WTC11 (cell line): ENCODE data around the gene FKBP7. TPM values are rescaled to one million over a fixed set of nuclear protein-coding genes. Genes with fewer than 3 reads are reported as not detected.

Source experiments
- ATAC-seq: fragments of 200-7000 bp; cut with Tn5 transposase; 2 replicates; pipeline ENCODE4 v1.10.0; 2021; ENCODE audit warnings: mild to moderate bottlenecking, moderate library complexity
- CTCF ChIA-PET: fragments of 300-600 bp; sonication (Branson Sonifier 250); formaldehyde crosslinking; loops from one replicate; lab custom pipeline; 2021; ENCODE audit warnings: antibody characterized with exemption; lab: Charles Lee
- POLR2A ChIA-PET: fragments of 350-600 bp; sonication (Branson Sonifier 250); formaldehyde crosslinking; loops from one replicate; lab custom pipeline; 2021; ENCODE audit warnings: antibody characterized with exemption; lab: Charles Lee
- DNase-seq: peaks from one replicate; pipeline ENCODE4 v3.0.0; 2021; ENCODE audit warnings: low spot score
- H3K27ac Mint-ChIP-seq: 2 replicates; pipeline ENCODE4 v1.8.0; 2021; ENCODE audit warnings: mixed read lengths
- H3K27me3 Mint-ChIP-seq: 2 replicates; pipeline ENCODE4 v1.8.0; 2021; ENCODE audit warnings: low read depth, mild to moderate bottlenecking, moderate library complexity, mixed read lengths
- H3K36me3 Mint-ChIP-seq: 2 replicates; pipeline ENCODE4 v1.8.0; 2021; ENCODE audit warnings: mixed read lengths
- H3K4me1 Mint-ChIP-seq: 2 replicates; pipeline ENCODE4 v1.8.0; 2022; ENCODE audit warnings: mixed read lengths
- H3K4me3 Mint-ChIP-seq: 2 replicates; pipeline ENCODE4 v1.8.0; 2021; ENCODE audit warnings: mild to moderate bottlenecking, moderate library complexity, mixed read lengths
- H3K9me3 Mint-ChIP-seq: 2 replicates; pipeline ENCODE4 v1.8.0; 2021; ENCODE audit warnings: mixed read lengths
- CBFB ChIP-seq: sonication (generic); formaldehyde crosslinking; IDR thresholded peaks from 2 replicates; pipeline ENCODE4 v1.8.1; 2022; ENCODE audit warnings: mild to moderate bottlenecking, low read depth, missing genetic modification reagents
- CREM ChIP-seq: sonication (generic); formaldehyde crosslinking; IDR thresholded peaks from 2 replicates; pipeline ENCODE4 v1.8.1; 2022; ENCODE audit warnings: mild to moderate bottlenecking, missing genetic modification reagents, moderate library complexity
- JUN ChIP-seq: sonication (generic); formaldehyde crosslinking; IDR thresholded peaks from 2 replicates; pipeline ENCODE4 v1.8.0; 2023; ENCODE audit warnings: mild to moderate bottlenecking, missing genetic modification reagents
- SOX15 ChIP-seq: fragments of 250-450 bp; sonication (Bioruptor Pico); IDR thresholded peaks from 2 replicates; pipeline ENCODE4 v1.9.0; 2021; ENCODE audit warnings: mild to moderate bottlenecking
- ZNF396 ChIP-seq: fragments of 250-450 bp; sonication (Bioruptor Pico); IDR thresholded peaks from 2 replicates; pipeline ENCODE4 v1.8.0; 2021; ENCODE audit warnings: mild to moderate bottlenecking, moderate library complexity, borderline replicate concordance
- ZNF416 ChIP-seq: fragments of 250-450 bp; sonication (Bioruptor Pico); IDR thresholded peaks from 2 replicates; pipeline ENCODE4 v1.9.0; 2021; ENCODE audit warnings: mild to moderate bottlenecking, inconsistent platforms
- ZNF423 ChIP-seq: fragments of 250-450 bp; sonication (Bioruptor Pico); IDR thresholded peaks from 2 replicates; pipeline ENCODE4 v2.1.2; 2022; ENCODE audit warnings: mild to moderate bottlenecking, moderate library complexity
- total RNA-seq: library from RNA; stranded (reverse); gene quantifications from 3 replicates; pipeline ENCODE4 v1.2.3, GENCODE V29; 2021
- TF ChIP-seq, protein P1 (sequence below): sonication (generic); formaldehyde crosslinking; IDR thresholded peaks from 2 replicates; pipeline ENCODE4 v1.8.0; 2022; ENCODE audit warnings: missing genetic modification reagents
- TF ChIP-seq, protein P2 (sequence below): fragments of 250-450 bp; sonication (Bioruptor Pico); IDR thresholded peaks from 2 replicates; pipeline ENCODE4 v1.9.0; 2021; ENCODE audit warnings: mild to moderate bottlenecking
- TF ChIP-seq, protein P3 (sequence below): sonication (generic); formaldehyde crosslinking; IDR thresholded peaks from 2 replicates; pipeline ENCODE4 v1.8.1; 2023; ENCODE audit warnings: mild to moderate bottlenecking, missing genetic modification reagents
- TF ChIP-seq, protein P4 (sequence below): fragments of 200-600 bp; IDR thresholded peaks from 2 replicates; pipeline ENCODE4 v1.8.0; 2022; ENCODE audit warnings: antibody characterized with exemption
- TF ChIP-seq, protein P5 (sequence below): fragments of 250-450 bp; sonication (Bioruptor Pico); conservative IDR thresholded peaks from 2 replicates; pipeline ENCODE4 v1.9.0; 2021; ENCODE audit warnings: mild to moderate bottlenecking
- TF ChIP-seq, protein P6 (sequence below): sonication (generic); formaldehyde crosslinking; IDR thresholded peaks from 2 replicates; pipeline ENCODE4 v1.8.0; 2022; ENCODE audit warnings: mild to moderate bottlenecking, missing genetic modification reagents

Gene FKBP7
- total RNA-seq, 1 experiment from 2014 or later = 3.2 TPM

DNA sequence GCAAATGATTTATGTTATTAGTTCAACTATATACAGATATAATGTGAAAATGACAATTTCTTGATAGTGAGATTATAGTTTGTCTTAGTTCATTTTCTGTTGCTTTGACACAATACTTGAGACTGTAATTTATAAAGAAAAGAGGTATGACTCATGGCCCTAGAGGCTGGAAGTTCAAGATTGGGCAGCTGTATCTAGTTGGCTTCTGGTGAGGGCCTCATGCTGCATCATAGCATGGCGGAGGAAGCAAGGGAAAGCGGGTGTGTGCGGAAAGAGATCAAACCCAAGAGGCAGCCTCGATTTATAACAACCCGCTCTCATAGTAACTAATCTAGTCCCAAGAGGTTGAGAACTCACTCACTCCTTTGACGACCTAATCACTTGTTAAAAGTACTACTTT, 13.2 kb upstream of the FKBP7 start (continued):
- TF ChIP-seq, protein P1, sequence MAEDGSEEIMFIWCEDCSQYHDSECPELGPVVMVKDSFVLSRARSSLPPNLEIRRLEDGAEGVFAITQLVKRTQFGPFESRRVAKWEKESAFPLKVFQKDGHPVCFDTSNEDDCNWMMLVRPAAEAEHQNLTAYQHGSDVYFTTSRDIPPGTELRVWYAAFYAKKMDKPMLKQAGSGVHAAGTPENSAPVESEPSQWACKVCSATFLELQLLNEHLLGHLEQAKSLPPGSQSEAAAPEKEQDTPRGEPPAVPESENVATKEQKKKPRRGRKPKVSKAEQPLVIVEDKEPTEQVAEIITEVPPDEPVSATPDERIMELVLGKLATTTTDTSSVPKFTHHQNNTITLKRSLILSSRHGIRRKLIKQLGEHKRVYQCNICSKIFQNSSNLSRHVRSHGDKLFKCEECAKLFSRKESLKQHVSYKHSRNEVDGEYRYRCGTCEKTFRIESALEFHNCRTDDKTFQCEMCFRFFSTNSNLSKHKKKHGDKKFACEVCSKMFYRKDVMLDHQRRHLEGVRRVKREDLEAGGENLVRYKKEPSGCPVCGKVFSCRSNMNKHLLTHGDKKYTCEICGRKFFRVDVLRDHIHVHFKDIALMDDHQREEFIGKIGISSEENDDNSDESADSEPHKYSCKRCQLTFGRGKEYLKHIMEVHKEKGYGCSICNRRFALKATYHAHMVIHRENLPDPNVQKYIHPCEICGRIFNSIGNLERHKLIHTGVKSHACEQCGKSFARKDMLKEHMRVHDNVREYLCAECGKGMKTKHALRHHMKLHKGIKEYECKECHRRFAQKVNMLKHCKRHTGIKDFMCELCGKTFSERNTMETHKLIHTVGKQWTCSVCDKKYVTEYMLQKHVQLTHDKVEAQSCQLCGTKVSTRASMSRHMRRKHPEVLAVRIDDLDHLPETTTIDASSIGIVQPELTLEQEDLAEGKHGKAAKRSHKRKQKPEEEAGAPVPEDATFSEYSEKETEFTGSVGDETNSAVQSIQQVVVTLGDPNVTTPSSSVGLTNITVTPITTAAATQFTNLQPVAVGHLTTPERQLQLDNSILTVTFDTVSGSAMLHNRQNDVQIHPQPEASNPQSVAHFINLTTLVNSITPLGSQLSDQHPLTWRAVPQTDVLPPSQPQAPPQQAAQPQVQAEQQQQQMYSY (CRISPR knock-in tag) = no peak

DNA sequence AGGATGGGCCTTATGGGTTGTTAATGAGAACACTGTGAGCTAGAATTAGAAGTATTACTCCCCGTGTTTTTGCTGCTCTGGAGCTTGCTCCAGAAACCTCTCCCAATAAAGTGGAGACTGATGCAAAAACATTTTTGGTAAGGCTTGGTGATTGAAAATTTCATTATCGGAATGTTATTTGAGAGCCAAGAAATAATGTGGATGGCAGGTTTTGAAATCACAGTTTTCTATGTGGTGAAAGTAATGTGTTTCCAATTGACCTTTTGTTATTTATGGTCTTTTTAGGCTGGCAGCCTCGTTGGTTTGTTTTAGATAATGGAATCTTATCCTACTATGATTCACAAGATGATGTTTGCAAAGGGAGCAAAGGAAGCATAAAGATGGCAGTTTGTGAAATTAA, 7.0 kb upstream of the FKBP7 start:
- CTCF ChIA-PET = interaction anchor here (1.4 kb wide), 1 partner anchor 34 kb away, joined by 3 read pairs; the partner anchor contains the start of genes PJVK and PRKRA
- no peak for TF ChIP-seq CBFB (CRISPR knock-in tag)
- TF ChIP-seq CREM = no peak
- no peak for TF ChIP-seq ZNF396 (CRISPR knock-in tag)
- TF ChIP-seq ZNF423 (CRISPR knock-in tag) = no peak
- TF ChIP-seq, protein P1 (CRISPR knock-in tag) = no peak
- TF ChIP-seq, protein P2, sequence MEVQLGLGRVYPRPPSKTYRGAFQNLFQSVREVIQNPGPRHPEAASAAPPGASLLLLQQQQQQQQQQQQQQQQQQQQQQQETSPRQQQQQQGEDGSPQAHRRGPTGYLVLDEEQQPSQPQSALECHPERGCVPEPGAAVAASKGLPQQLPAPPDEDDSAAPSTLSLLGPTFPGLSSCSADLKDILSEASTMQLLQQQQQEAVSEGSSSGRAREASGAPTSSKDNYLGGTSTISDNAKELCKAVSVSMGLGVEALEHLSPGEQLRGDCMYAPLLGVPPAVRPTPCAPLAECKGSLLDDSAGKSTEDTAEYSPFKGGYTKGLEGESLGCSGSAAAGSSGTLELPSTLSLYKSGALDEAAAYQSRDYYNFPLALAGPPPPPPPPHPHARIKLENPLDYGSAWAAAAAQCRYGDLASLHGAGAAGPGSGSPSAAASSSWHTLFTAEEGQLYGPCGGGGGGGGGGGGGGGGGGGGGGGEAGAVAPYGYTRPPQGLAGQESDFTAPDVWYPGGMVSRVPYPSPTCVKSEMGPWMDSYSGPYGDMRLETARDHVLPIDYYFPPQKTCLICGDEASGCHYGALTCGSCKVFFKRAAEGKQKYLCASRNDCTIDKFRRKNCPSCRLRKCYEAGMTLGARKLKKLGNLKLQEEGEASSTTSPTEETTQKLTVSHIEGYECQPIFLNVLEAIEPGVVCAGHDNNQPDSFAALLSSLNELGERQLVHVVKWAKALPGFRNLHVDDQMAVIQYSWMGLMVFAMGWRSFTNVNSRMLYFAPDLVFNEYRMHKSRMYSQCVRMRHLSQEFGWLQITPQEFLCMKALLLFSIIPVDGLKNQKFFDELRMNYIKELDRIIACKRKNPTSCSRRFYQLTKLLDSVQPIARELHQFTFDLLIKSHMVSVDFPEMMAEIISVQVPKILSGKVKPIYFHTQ (CRISPR knock-in tag) = no peak
- no peak for TF ChIP-seq ZNF416
- TF ChIP-seq, protein P3, sequence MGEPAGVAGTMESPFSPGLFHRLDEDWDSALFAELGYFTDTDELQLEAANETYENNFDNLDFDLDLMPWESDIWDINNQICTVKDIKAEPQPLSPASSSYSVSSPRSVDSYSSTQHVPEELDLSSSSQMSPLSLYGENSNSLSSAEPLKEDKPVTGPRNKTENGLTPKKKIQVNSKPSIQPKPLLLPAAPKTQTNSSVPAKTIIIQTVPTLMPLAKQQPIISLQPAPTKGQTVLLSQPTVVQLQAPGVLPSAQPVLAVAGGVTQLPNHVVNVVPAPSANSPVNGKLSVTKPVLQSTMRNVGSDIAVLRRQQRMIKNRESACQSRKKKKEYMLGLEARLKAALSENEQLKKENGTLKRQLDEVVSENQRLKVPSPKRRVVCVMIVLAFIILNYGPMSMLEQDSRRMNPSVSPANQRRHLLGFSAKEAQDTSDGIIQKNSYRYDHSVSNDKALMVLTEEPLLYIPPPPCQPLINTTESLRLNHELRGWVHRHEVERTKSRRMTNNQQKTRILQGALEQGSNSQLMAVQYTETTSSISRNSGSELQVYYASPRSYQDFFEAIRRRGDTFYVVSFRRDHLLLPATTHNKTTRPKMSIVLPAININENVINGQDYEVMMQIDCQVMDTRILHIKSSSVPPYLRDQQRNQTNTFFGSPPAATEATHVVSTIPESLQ = no peak

DNA sequence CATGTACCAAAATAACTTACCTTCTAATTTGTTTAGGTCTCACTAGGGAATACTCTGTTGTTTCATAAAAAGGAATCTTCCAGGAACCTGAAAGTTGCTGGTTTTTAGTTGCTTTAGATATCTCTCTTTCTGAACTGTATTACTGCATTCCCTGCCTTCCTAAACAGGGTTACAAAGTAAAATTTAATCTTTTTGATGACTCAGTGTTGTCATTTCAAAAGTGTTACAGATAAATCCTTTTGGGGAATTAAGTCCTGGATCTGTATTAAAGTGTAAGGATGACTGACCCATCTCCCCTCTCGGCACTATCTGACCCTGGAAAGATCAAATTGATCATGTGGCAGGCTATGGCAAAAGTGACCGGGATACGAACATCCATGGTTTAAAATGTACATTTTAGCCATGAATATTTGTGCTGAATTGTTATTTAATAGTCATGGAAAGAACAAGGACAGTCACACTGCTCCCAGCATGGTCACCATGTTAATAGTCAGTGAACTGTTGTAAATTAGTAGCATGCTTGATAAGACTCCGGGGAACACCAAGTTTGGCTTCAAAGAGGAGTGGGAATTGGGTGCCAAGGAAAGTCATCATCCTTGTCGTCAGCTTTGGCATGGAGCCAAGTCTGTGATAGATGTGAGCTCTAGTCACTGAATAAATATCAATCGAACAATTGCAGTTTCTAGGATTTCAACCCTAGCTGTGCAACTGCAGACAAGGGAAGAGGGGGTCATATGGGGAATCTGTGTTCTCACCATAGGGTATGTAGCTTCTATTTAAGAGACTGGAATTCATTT, 6.0 kb upstream of the FKBP7 start:
- ATAC-seq (no peak), DNase-seq (no peak)
- Mint-ChIP-seq H3K4me3 (no peak overlapping the region), H3K4me1 (peaks cover 21% of the 10 kb centered on the region), H3K27ac (no peak overlapping the region), H3K9me3 (no peaks in the 10 kb centered on the region), H3K36me3 (peaks cover 2% of the 10 kb centered on the region), H3K27me3 (no peaks in the 10 kb centered on the region)
- ChIA-PET CTCF (interaction anchor here (1.4 kb wide), 1 partner anchor 33 kb away, joined by 3 read pairs; the partner anchor contains the start of genes PJVK and PRKRA), POLR2A (no interaction called here)
- TF ChIP-seq, protein P4, sequence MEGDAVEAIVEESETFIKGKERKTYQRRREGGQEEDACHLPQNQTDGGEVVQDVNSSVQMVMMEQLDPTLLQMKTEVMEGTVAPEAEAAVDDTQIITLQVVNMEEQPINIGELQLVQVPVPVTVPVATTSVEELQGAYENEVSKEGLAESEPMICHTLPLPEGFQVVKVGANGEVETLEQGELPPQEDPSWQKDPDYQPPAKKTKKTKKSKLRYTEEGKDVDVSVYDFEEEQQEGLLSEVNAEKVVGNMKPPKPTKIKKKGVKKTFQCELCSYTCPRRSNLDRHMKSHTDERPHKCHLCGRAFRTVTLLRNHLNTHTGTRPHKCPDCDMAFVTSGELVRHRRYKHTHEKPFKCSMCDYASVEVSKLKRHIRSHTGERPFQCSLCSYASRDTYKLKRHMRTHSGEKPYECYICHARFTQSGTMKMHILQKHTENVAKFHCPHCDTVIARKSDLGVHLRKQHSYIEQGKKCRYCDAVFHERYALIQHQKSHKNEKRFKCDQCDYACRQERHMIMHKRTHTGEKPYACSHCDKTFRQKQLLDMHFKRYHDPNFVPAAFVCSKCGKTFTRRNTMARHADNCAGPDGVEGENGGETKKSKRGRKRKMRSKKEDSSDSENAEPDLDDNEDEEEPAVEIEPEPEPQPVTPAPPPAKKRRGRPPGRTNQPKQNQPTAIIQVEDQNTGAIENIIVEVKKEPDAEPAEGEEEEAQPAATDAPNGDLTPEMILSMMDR = no peak
- TF ChIP-seq, protein P5, sequence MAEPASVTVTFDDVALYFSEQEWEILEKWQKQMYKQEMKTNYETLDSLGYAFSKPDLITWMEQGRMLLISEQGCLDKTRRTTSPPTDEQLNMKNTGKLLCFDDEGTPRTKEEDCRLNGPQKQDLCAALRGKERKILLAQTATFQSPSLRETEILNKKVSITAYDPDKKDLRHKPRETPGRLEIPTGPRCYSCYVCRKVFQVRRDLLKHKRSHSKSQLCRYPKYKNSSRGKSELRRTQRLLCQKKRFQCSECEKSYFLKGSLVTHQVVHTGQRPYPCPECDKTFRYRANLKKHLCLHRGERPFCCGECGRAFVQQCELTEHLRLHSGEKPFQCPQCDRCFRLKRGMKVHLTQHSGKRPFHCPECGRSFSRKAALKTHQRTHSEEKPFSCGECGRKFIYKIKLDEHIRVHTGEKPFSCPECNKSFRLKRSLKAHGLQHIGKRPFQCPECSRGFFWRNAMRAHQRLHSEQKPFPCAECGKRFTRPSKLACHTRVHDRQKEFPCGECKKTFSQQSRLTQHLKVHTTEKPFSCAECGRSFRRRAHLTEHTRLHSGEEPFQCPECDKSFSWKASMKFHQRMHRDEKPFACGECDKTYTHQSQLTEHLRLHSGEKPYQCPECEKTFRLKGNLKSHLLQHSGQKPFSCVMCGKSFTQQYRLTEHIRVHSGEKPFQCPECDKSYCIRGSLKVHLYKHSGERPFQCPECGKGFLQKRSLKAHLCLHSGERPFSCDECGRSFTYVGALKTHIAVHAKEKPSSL (CRISPR knock-in tag) = no peak
- no peak for TF ChIP-seq JUN (CRISPR knock-in tag)
- TF ChIP-seq CREM = no peak
- TF ChIP-seq SOX15 (CRISPR knock-in tag) = no peak
- TF ChIP-seq, protein P6, sequence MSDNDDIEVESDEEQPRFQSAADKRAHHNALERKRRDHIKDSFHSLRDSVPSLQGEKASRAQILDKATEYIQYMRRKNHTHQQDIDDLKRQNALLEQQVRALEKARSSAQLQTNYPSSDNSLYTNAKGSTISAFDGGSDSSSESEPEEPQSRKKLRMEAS (CRISPR knock-in tag) = no peak

More for the DNA sequence above, 7.0 kb upstream of the FKBP7 start:
- POLR2A ChIA-PET = no interaction called here
- Mint-ChIP-seq H3K4me3 (no peak overlapping the region), H3K27me3 (no peaks in the 10 kb centered on the region), H3K9me3 (no peaks in the 10 kb centered on the region), H3K36me3 (peaks cover 3% of the 10 kb centered on the region), H3K4me1 (peaks cover 19% of the 10 kb centered on the region), H3K27ac (no peak overlapping the region)
- no peak for ATAC-seq
- no peak for DNase-seq
